DND-41 (cell line): Measurements from ENCODE around the gene PDAP1.

Experiments used
- ATAC-seq: fragments of 200-7000 bp; cut with Tn5 transposase; 3 replicates; pipeline ENCODE4 v1.9.1; 2021; ENCODE audit warnings: low read depth; ENCODE audit not compliant: insufficient read depth
- DNase-seq: peaks from one replicate; pipeline ENCODE4 v3.0.0-alpha.2; 2020
- H2AFZ ChIP-seq: 2 replicates; pipeline ENCODE4 v1.6.0; 2012; ENCODE audit warnings: low read depth, low read length
- H3K27ac ChIP-seq: 2 replicates; pipeline ENCODE4 v1.5.1; 2012; ENCODE audit warnings: low read length, inconsistent platforms
- H3K27me3 ChIP-seq: fragments of 200-600 bp; sonication (generic); 2 replicates; pipeline ENCODE4 v1.6.0; 2012; ENCODE audit warnings: low read length, mild to moderate bottlenecking, inconsistent platforms; ENCODE audit not compliant: insufficient read depth, poor library complexity
- H3K36me3 ChIP-seq: 2 replicates; pipeline ENCODE4 v1.5.1; 2012; ENCODE audit warnings: low read length, inconsistent platforms; ENCODE audit not compliant: insufficient read depth
- H3K4me1 ChIP-seq: 2 replicates; pipeline ENCODE4 v1.5.1; 2012; ENCODE audit warnings: mild to moderate bottlenecking, low read length; ENCODE audit not compliant: insufficient read depth
- H3K4me2 ChIP-seq: 2 replicates; pipeline ENCODE4 v1.6.0; 2012; ENCODE audit warnings: mild to moderate bottlenecking, moderate library complexity, low read length, inconsistent platforms; ENCODE audit not compliant: insufficient read depth
- H3K4me3 ChIP-seq, 2 experiments: fragments of 200-600 bp in 1 of 2; shearing (Covaris generic) in 1 of 2; 2 replicates each; pipeline ENCODE4 v1.5.1; 2012 to 2016; ENCODE audit warnings: inconsistent platforms in 2 of 2, low read length in 2 of 2, mild to moderate bottlenecking in 2 of 2, low read depth in 1 of 2, moderate library complexity in 1 of 2
- H3K79me2 ChIP-seq: 2 replicates; pipeline ENCODE4 v1.6.0; 2012; ENCODE audit warnings: low read length, inconsistent platforms; ENCODE audit not compliant: insufficient read depth
- H3K9ac ChIP-seq: 2 replicates; pipeline ENCODE4 v1.6.0; 2012; ENCODE audit warnings: low read depth, mild to moderate bottlenecking, inconsistent platforms, low read length, moderate library complexity
- H3K9me3 ChIP-seq: 2 replicates; pipeline ENCODE4 v1.5.1; 2012; ENCODE audit warnings: low read length, moderate library complexity, mild to moderate bottlenecking, inconsistent platforms; ENCODE audit not compliant: insufficient read depth, severe bottlenecking
- H4K20me1 ChIP-seq: 2 replicates; pipeline ENCODE4 v1.6.0; 2012; ENCODE audit warnings: low read length; ENCODE audit not compliant: insufficient read depth
- CTCF ChIP-seq: IDR thresholded peaks from 2 replicates; pipeline ENCODE4 v1.5.1; 2012; ENCODE audit warnings: borderline replicate concordance, low read length, moderate library complexity, mild to moderate bottlenecking; ENCODE audit not compliant: poor library complexity, severe bottlenecking; ENCODE audit errors: extremely low read depth
- EZH2 ChIP-seq: IDR thresholded peaks from 3 replicates; pipeline ENCODE4 v1.6.1; 2012; ENCODE audit warnings: borderline replicate concordance, low read depth, mild to moderate bottlenecking, moderate library complexity, low read length, inconsistent platforms; ENCODE audit not compliant: severe bottlenecking

The PDAP1 gene

GRCh38 chr7:99428972-99429566, 20.7 kb upstream of the PDAP1 start:
- no peak for DNase-seq
- no peak overlapping the region for H3K9ac ChIP-seq
- H3K4me3 ChIP-seq: no peak overlapping the region
- no peaks in the 10 kb centered on the region for H3K4me1 ChIP-seq
- TF ChIP-seq CTCF (no peak), EZH2 (no peak)
- no peak overlapping the region for H2AFZ ChIP-seq
- no peaks in the 10 kb centered on the region for H3K79me2 ChIP-seq
- H3K4me2 ChIP-seq: no peak overlapping the region
- H3K27me3 ChIP-seq: no peaks in the 10 kb centered on the region
- peaks cover 65% of the 10 kb centered on the region for H3K36me3 ChIP-seq
- H4K20me1 ChIP-seq: peaks cover 11% of the 10 kb centered on the region
- no peaks in the 10 kb centered on the region for H3K9me3 ChIP-seq
- ATAC-seq: no peak
- H3K27ac ChIP-seq: no peak overlapping the region

GRCh38 chr7:99424932-99425730, 16.7 kb upstream of the PDAP1 start:
- Histone ChIP-seq H3K27me3 (no peaks in the 10 kb centered on the region), H3K27ac (no peak overlapping the region; the same call in 1 of the 2 replicates), H3K79me2 (no peaks in the 10 kb centered on the region), H3K9ac (no peak overlapping the region), H2AFZ (no peak overlapping the region), H3K4me1 (no peaks in the 10 kb centered on the region), H3K36me3 (peaks cover 69% of the 10 kb centered on the region), H3K9me3 (no peaks in the 10 kb centered on the region), H3K4me2 (no peak overlapping the region), H4K20me1 (peaks cover 3% of the 10 kb centered on the region; the same call in 1 of the 2 replicates), H3K4me3 (no peak overlapping the region)
- ATAC-seq: no peak
- DNase-seq: no peak
- TF ChIP-seq CTCF (no peak), EZH2 (no peak)

GRCh38 chr7:99422625-99423024, 14.2 kb upstream of the PDAP1 start:
- H3K9ac ChIP-seq: no peak overlapping the region
- no peaks in the 10 kb centered on the region for H3K4me1 ChIP-seq
- no peaks in the 10 kb centered on the region for H3K27me3 ChIP-seq
- no peak overlapping the region for H3K4me2 ChIP-seq
- peaks cover 9% of the 10 kb centered on the region for H4K20me1 ChIP-seq
- H3K79me2 ChIP-seq: peaks cover under 1% of the 10 kb centered on the region; the same call in 1 of the 2 replicates
- H3K27ac ChIP-seq: no peak overlapping the region
- peaks cover 76% of the 10 kb centered on the region for H3K36me3 ChIP-seq
- H3K9me3 ChIP-seq: no peaks in the 10 kb centered on the region
- DNase-seq (no peak), ATAC-seq (no peak)
- H2AFZ ChIP-seq: no peak overlapping the region
- no peak overlapping the region for H3K4me3 ChIP-seq
- TF ChIP-seq EZH2: no peak

GRCh38 chr7:99422186-99422585, 13.8 kb upstream of the PDAP1 start:
- TF ChIP-seq CTCF (no peak), EZH2 (no peak)
- DNase-seq (no peak), ATAC-seq (no peak)
- no peak overlapping the region for H3K9ac ChIP-seq
- no peaks in the 10 kb centered on the region for H3K27me3 ChIP-seq
- H4K20me1 ChIP-seq: peaks cover 10% of the 10 kb centered on the region
- H3K9me3 ChIP-seq: no peaks in the 10 kb centered on the region
- no peak overlapping the region for H3K4me2 ChIP-seq
- peaks cover 2% of the 10 kb centered on the region; the same call in 1 of the 2 replicates for H3K79me2 ChIP-seq
- no peak overlapping the region for H2AFZ ChIP-seq
- no peak overlapping the region for H3K4me3 ChIP-seq
- no peak overlapping the region for H3K27ac ChIP-seq
- H3K4me1 ChIP-seq: no peaks in the 10 kb centered on the region
- peaks cover 80% of the 10 kb centered on the region for H3K36me3 ChIP-seq
